ENCODE measurements around the gene DELE1.

The DELE1 gene, protein sequence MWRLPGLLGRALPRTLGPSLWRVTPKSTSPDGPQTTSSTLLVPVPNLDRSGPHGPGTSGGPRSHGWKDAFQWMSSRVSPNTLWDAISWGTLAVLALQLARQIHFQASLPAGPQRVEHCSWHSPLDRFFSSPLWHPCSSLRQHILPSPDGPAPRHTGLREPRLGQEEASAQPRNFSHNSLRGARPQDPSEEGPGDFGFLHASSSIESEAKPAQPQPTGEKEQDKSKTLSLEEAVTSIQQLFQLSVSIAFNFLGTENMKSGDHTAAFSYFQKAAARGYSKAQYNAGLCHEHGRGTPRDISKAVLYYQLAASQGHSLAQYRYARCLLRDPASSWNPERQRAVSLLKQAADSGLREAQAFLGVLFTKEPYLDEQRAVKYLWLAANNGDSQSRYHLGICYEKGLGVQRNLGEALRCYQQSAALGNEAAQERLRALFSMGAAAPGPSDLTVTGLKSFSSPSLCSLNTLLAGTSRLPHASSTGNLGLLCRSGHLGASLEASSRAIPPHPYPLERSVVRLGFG

DNA sequence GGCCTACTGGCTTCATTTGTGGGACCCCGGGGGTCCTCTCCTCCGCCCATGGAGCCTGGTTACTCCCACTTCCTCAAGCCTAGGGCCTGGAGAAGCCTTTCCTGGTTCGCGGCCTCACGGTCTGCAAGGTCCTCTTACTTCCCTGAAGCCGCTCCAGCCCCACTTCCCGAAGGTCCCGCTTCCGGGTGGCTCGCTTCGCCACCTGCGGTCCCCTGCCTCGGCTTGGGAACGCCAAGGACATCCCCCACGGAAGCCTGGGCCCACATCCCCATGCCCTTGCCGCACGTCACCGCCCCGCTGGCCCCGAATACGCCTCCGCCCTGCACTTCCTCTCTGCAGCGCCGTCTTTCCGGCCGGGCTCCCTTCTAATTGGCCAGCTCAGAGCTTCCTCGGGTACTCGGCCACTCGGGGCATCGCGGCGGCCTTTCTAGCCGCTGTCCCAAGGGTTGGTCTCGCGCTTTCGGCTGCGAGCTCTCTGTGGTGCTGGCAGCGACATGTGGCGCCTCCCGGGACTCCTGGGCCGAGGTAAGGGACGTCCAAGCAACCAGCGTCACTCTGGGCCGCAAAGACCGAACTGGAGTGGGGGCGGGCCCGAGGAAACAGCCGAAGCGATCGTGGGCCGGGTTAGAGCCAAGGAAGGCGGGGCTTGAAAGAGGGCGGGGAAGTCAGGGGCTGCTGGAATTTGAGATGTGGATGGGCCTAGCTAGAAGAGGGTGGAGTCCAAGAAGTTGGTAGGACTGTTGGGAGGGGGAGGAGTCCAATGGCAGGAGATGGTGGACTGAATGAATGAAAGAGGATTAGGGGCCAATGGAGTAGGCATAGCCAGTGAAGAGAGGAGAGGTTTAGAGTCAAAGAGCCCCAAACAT lies at the start of gene DELE1:
DELE1 (plus strand) TSS at position 424 of the 866 bp plus-strand sequence; CDS start at position 495, 71 bp downstream.
- peak; percentile 97 for DNase-seq (ENCODE audit: low spot score)

DNA sequence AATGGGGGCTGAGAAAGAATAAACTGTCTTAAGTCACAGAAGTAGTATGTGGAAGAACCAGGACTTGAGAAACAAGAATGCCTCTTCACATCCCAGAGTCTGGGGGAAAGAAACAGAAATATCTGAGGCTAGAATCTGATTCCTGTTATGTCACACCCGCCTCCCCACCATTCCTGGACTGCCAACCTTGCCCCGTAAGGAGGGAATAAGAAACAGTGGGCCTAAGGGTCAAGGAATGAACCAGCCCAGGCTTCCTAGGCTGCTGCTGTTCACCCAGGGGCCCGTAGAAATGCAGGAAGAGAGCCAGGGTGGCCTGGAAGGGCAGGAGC lies 49.8 kb upstream of the DELE1 start:
- no peak for DNase-seq (ENCODE audit: low spot score)

DNA sequence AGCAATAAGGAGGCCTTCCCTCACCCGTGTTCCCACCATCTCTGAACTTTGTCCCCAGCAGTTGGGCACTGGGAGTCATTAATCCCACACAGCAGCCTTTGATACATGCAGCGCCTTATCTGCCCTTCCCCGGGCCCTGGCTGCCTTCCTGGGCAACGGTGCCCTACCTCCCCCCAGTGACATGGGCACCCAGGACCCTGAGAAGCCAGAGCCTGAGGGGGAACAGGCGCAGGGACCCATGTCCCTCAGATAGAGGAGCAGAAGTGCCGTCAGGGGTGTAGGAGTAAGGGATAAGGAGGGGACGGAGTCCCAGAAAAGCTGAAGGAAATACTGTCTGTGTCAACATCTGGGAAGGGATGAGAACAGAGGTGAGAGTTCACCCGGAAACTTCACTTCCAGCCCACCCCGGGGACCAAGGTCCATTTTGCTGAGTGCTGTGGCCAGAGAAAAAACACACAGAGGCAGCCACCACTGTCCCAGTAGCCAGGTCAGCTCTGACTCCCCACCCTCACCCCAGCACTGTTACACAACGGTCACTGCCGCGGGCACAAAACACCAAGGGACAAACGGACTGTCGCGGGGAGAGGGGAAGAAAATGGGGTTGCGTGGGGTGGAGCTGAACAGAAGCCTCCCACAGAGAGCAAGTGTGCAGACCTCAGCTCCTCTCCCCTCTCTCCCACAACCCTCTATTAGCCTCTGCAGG lies 49.3 kb upstream of the DELE1 start:
- DNase-seq (ENCODE audit: low spot score) = no peak

DNA sequence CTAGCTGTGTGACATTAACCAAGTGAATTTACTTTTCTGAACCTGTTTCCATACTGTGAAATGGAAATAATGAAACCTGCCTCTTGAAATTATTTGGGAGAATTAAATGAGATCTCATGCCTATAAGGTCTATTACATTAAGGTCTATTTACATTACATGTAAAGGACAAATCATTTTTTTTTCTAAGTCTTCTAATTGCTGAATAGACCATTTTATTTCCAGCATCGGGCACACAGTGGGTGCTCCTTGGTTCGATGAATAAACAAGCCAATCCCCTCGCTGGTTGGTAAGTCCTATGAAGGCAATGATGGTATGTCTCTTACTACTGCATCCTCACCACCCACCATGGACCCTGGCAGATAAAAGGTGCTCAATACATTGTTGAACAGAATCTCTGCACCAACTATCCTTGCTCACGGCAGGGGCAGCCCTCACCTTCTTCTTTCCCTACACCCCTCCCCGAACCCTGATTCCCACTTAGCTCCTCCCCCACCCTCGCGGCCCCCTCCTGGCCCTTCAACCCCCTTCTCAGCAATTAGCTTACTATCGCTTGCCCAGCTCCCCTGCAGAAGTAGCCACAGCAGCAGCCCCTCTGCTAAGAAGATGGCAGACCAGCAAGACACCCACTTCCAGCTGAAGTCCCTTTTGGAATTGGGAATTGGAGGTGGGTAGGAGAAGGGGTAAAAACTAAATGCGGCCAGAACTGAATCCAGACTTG lies 48.5 kb upstream of the DELE1 start:
- DNase-seq (ENCODE audit: low spot score) = no peak

DNA sequence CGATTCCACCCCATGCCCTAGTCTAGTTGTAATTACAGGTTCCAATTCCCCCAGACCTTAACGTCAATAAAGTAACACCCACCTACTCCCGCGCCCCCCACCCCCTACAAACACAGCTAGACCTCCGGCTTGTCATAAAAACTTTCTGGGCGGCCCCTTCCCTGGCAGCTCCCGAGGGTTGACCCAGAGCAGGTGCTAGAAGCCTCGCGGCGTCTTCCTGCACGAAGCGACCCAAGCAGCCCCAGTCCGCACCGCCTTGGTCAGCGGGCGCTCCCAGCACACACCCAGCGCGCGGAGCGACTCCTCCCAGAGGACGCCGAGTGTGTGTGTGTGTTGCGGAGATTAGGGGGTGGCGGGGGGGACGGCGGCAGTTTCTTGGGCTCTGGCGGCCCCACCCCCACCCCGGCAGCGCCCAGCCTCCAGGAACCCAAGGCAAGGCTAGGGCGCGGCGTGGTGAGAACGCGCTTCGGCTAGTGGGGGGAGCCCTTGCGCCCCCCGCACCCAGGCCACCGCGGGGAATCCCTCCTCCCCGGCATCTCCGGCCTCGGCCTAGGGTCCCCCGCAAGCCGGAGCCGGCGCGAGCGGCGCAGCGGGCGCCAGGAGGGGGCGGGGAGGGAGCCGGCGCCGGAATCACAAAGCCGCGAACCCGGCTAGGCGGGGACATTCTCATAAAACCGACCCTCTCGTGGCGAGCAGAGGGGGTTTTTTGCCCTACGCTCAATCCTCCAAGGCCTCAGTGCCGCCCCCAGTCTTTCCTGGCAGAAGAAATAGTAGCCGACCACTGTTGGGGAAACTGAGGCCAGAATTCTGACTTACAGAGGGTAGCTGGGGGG lies 47.7 kb upstream of the DELE1 start:
- DNase-seq (ENCODE audit: low spot score) = no peak

GRCh38 chr5:141876628-141877355 lies 46.9 kb upstream of the DELE1 start:
- DNase-seq (ENCODE audit: low spot score) = no peak

GRCh38 chr5:141877356-141878185 lies 46.1 kb upstream of the DELE1 start:
- no peak for DNase-seq (ENCODE audit: low spot score)

- peak; percentile 59 for DNase-seq (ENCODE audit: low spot score)
These were observed 45.4 kb upstream of the DELE1 start, which contains the start of gene PCDH1 for GRCh38 chr5:141878186-141878710. TSS of gene PCDH1 (minus strand) at chr5:141878410. CDS start at chr5:141878262, 148 bp downstream.

DNA sequence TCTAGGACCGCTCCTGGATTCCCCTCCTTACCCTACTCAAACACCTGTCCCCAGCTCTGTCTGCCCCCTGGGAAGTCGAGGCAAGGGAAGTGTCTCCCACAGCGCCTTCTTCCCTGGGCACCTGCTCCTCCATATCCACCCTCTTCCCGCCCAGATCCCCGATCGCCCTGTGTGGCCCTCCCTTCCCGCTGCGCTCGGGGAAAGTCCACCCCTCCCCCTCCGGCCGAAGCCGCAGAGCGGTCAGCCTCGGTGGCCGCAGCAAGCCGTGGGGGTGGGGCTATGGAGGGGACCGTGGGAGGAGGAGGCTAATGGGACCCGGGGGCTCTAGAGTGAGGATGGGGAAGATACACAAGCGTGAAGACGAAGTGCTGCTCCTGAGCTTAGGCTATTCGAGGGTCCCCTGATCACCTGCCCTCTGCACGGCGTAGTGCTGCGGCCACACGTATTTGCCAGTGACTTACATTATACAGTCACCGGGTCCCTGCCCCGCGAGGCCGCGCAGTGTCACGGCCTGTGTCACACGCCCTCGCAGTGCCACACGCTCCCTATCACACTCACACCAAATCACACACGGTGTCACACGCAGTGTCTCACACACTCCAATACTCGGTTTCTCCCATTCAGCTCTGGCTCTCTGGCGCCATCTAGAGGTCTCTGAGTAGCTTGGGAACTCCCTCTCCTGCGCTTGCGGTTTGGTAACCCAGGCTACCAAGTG lies 44.8 kb upstream of the DELE1 start:
- DNase-seq (ENCODE audit: low spot score) = peak; percentile 64

DNA sequence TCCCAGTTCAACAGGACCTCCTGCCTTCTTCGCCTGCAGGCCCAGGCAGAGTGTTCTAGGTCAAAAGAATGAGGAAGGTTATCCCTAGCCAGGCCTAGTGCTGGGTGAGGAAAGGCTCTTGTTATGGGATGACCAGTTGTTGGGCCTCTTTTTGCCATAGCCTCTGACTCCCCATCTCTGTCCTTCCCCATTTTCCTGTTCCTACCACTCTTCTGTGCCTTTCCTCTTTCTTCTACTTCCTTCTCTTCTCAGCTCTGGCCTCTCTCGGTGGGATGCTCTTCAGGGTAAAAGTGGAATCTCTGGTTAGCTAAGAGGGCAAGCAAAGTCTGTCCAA lies 44.3 kb upstream of the DELE1 start:
- no peak for DNase-seq (ENCODE audit: low spot score)

DNA sequence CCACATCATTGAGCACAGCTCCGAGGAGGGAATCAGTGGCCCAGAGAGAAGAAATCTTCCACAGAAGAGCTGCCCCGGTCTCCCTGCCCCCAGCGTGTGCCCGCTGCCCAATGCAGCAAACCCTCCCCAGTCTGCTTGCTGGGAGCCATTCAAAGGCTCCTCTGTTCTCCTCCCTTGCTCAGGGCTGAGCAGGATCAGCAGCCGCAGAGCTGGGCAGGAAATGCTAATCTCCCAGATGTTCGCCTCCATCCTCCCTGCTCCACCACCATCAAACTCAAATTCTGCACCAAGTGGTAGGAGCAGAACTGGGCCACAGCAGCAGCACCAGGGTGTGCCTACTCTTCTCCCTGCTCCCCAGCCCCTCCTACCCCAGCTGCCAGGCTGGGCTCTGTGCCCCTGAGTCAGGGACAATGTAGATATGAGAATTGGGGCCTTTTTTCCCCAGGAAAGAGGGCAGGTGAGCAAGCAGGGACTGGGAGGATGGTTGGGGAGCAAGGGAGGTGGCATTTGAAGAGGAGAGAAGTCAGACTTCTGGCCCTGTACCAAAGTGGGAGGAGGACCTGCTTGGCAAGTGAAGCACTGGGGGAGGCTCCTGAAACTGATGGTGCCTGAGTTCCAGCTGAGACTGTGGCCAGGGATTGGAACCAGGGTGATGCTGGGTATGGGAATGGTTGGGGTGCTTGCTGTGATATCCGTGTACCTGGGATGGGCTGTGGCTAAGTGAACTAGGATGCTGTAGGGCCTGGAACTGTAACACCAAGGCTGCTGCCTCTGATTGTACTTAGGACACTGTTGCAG lies 43.5 kb upstream of the DELE1 start:
- DNase-seq (ENCODE audit: low spot score) = no peak

GRCh38 chr5:141880961-141881801 lies 42.5 kb upstream of the DELE1 start:
- no peak for DNase-seq (ENCODE audit: low spot score)

GRCh38 chr5:141881886-141882285 lies 41.8 kb upstream of the DELE1 start:
- DNase-seq (ENCODE audit: low spot score) = no peak

GRCh38 chr5:141882594-141883183 lies 41.0 kb upstream of the DELE1 start:
- DNase-seq (ENCODE audit: low spot score) = no peak

GRCh38 chr5:141883184-141883891 lies 40.3 kb upstream of the DELE1 start:
- DNase-seq (ENCODE audit: low spot score) = peak; percentile 77
